Activated naive CD4-positive, alpha-beta T cell treated with anti-CD3 and anti-CD28 coated beads, Interleukin-2, amount 50 U/mL, for 16 hours (primary cell): ENCODE data around the gene POLD2.
A peak's percentile ranks its signal among the peaks of the same experiment; 100 is the strongest.

Source experiments
- DNase-seq: peaks from one replicate; pipeline ENCODE4 v3.0.0-alpha.2; 2020

POLD2 gene

DNA sequence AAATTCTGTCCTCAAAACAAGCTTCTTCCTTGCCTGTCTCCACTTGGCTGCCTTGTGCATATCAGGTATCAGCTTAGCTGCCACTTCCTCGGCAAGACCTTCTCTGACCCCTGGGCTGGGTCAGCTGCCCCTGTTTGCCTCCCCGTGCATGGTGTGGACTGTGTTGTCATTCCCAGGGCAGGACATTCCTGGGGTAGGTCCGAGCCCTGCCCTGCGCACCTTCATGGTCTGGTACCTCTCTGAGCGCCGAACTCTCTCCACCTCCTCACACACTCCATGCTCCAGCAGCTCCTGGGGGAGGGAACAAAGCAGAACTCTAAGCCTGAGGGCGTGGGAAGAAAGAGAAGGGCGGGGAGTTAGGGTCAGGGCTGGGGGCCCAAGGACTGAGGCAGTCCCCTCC, 44.8 kb downstream of the POLD2 start:
- DNase-seq = no peak

- DNase-seq = no peak
Measured at GRCh38 chr7:44077681-44078091, 45.7 kb downstream of the POLD2 start.

- no peak for DNase-seq
Measured at GRCh38 chr7:44077061-44077460, 46.3 kb downstream of the POLD2 start.

DNA sequence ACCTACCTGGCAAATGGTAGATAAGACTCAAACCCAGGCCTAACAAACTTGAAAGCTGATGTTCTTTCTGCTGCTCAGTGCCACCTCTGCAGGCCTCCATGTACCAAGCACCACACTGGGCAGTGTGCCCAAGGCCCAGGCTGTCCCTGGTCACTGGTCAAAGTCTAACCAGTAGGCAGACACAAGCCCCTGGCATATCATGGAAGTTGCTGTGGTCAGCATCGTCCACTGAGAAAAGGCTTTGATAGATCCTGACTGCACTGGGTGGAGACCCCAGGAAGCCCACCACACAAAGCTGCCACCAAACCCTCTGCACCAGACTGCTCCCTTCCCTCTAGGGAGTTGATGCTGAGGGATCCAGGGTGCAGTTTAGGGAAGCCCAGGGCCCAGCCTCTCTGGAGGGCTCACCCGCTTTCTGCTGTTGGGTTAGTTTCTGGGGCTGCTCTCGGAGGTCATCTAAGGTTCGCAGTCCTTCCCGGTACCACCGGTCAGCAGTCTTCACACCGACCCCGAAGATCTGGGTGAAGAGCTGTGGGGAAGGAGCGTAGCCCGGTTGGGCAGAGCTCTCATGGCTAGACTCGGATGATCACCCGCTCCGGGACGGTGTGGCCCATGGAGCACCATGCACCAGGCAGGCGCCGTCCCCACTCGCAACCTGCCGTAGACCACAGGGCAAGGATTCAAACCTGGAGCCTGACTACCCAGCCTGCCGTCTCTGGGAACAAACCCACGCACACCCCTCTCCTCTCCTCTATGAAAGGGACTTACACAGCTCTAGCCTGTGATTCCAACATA, 47.0 kb downstream of the POLD2 start:
- DNase-seq = no peak

DNA sequence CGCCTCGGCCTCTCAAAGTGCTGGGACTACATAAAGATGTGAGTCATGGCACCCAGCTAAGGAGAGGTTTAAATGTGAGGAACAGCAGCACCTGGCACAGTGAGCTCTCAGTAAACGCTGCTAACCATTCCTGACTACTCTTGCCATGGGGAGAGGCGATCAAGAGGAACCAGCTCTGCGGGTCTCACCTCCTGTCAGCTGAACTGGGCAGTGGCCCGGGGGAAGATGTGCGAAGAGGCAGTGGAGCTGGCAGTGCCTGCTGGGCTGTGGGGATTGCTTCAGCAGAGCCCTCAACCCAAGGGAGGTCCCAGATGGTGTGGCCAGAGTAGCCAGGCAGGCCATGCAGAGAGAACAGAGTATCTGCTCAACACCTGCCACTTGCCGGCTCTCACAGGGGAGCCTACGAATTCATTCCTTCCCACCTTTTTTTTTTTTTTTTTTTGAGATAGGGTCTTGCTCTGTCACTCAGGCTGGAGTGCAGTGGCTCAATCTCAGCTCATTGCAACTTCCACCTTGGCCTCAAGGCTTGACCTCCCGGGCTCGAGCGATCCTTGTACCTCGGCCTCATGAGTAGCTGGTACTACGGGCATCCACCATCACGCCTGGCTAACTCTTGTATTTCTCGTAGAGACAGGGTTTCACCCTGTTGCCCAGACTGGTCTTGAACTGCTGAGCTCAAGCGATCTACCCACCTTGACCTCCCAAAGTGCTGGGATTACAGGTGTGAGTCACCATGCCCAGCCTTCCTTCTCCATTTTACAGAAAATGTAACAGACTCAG, 47.9 kb downstream of the POLD2 start:
- no peak for DNase-seq

DNA sequence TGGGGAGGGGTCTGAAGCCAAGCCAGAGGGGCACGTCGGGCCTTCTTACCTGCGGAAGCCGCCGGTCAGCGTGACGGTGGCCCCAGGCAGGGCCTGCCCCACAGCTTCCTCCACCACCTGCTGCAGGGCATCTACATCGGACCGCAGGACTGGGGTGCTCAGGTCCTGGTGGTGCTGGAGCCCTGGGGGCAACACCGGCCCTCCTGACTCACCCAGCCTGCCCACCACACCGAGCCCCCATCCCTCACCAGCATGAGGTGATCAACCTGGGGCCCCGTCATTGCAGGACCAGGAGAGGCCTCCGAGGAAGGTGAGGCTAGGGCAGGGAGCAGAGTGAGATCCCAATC, 49.0 kb downstream of the POLD2 start:
- no peak for DNase-seq

DNA sequence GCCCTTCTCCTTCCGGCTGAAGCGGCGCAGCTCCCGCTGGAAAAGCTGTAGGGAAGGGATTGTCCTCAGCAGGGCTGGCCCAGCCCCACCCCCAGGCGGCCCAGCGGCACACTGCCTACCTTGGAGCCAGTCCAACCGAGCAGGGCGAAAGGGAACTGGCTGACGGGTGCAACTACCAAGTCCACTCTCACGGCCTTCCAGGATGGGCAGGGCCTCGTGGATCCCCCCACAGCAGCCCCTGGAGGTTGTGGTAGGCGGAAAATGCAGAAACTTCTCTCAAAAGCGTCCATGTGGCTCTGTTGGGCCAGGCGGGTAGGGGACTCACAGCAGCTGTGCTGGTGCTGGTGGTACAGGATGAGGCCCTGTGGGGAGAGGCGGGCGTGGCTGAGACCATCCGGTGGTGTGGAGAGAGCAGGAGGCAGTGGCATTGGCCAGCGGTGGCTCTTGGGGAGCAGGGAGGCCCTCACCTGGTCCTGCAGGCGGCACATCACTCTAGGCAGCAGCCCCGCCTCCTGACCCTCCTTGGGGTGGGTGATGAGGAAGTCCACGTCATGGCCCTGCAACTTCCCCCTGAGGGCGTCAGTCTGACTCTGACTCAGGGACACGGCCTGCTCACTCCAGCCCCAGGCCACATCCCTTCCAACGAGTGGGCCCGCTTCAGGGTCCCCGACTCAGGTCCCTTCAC, 49.5 kb downstream of the POLD2 start:
- DNase-seq = no peak

DNA sequence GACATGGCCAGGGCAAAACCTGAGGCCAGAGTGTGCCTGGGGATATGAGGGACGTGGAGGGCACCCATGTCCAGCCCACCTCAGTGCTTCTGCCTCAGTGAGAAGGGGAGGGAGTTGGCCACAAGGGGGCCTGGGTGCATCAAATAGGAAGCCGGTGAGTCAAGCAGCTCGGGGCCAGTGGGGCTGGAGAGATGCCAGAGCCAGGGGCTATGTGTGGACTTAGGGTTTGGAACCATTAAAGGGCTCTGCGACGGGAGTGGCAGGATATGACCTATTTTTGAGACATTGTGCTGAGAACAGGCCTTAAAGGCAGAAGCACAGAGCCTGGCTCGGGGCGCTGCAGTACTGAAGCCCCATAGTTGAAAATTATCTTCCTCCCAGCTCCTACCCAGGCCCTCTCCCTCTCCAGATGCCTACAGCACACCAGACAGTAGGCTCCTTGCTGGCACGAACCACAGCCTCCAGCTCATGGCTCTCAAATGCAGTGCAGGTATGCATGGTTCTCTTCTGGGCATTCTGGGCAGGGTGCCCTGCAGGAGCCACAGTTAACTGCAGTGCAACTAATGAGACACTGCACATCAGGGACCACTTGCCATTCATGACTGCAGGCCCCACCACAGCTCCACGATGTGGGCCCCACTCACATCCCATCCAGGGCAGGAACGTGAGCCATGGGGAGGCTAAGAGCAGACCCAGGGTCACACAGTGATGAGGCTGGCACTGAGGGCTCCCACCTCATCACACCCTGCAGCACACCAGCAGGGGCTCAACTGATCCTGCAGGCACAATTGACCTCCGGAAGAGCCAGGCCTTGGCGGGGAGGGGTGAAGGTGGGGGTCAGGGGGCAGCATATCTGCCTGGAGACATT, 50.8 kb downstream of the POLD2 start:
- peak; percentile 44 for DNase-seq

GRCh38 chr7:44071726-44072363, 51.5 kb downstream of the POLD2 start:
- no peak for DNase-seq

GRCh38 chr7:44068054-44068453, 55.3 kb downstream of the POLD2 start:
- no peak for DNase-seq

DNA sequence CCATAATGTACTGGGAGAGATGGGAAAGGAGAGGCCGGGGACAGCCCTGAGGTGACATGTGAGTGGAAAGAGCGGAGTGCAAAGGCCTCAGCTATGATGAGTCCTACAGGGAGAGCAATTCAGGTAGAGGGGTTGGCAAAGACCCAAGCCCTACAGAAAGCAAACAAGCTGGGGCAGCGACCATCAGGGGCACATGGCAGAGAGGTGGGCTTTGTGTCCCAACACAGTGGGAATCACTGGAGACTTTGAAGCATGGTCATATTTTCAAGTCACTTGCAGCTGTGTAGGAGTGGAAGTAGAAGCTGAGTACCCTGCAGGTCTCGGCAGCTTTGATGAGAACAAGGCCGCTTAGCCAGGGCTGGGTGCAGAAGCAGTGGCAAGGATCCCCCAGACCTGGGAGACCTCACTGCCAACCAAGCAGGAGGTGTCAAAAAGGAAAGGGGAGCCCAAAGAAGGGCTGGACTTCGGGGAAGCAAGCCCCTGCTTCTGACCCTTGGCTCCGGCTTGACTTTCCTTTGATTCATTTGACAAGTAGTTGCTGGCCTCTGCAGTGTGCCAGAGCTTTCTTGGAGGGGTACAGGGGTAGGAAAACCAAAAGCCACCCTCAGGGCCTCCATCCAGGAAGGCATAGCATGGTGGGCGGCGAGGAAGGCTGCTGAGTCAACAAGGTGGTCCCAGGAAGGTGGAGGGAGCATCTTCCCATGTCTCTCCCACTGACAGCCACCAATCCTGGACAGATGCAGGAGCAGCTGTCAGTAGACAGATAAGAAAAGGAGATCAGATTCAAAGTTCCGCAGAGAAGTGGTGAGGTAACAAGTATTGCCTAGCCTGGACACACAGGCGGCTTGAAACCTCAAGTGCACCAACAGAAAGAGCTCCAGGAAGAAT, 56.0 kb downstream of the POLD2 start:
- no peak for DNase-seq

DNA sequence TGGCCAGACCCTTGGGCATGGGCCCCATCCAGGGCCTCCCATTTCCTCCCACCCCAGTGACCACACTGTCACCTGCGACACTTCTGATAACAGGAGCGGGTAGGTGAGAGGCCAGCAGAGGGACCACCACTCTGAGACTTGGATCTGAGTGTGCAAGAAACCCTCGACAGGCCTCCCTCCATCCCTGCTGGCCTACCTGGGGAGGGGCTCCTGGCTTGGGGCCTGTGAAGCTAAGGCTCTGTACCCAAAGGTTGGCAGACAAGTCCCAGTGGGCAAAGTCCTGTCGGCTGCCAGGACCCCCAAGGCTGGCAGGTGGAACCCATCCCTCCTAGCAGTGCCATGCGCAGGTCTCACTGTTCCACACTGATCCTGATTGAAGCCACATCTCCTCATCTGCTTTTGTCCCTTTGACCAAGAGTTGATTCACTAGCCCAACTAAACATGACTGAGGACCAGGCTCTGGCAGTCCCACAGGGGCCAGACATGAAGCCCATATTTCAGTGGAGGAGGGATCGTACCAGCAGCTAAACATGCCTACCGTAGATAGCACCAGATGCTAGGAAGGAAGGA, 56.8 kb downstream of the POLD2 start:
- no peak for DNase-seq

- DNase-seq = no peak
Measured at GRCh38 chr7:44066111-44066460, 57.3 kb downstream of the POLD2 start.

DNA sequence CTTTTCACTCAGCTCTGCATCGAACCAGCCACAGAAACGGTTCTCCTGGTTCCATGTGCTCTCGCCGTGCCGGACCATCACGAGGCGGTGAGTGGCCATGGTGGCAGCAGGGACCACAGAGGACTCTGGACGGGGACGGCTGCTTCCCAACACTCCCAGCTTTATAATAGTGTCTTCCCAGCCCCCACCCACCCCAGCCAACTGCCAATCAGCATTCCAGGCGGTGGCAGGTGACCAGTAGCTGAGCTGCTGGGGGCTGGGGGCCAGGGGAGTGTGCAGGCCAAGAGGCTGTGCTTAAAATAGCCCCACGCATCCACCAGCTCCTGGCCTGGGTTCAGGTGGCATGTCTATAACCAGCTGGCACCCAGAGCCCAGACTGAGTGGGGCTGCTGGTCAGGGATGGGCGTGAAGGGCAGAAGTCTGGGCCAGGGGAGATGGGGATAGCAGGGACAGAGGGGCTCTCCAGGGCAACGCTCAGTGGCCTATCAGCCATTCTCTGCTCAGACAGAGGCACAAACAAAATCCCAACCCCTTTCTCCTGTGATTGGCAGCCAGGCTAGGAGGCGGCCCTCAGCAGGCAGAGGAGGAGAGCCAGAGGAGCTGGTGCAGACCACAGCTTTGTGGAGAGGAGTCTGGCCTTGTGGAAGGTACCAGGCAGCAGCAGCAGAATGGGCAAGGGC, 57.8 kb downstream of the POLD2 start, which contains the start of gene PGAM2:
Gene PGAM2, minus strand, starts transcription at position 137 of the 680 bp plus-strand sequence. Its CDS starts 38 bp downstream, at position 99.
- DNase-seq = no peak

GRCh38 chr7:44064791-44065430, 58.4 kb downstream of the POLD2 start:
- DNase-seq = no peak
